Adipose tissue (tissue), 3 donors: Measurements from ENCODE around the gene LAMA4. TPM values are rescaled to one million over a fixed set of nuclear protein-coding genes. Genes with fewer than 3 reads are reported as not detected.
"Not testable (repeated sequence)": the region's sequence is repeated elsewhere in the genome, so short reads cannot be mapped to it uniquely, and the experiment has no call there.

ENCODE experiments used
- H3K27ac ChIP-seq: one replicate; pipeline ENCODE4 v1.5.1; 2013; ENCODE audit warnings: low read depth, low read length
- WGBS, 3 donors: extraction: QIAGEN DNeasy Blood & Tissue Kit; methylation state at CpG; one replicate each; pipeline ENCODE4 v1.1.7; 2013; 5-methylcytosine and 5-hydroxymethylcytosine counted together
- polyA plus RNA-seq, 3 donors: library from polyadenylated mRNA; stranded (reverse); fragments of 200-250 nt; gene quantifications; one replicate each; pipeline ENCODE4 v1.2.3, GENCODE V29; 2013
- donor health status: healthy with polysubstance abuse.
- donor health status: Bipolar disorder and iron deficiency.
- donor health status: healthy.

Gene LAMA4
- polyA plus RNA-seq, 3 donors: 10.0 to 157 (median 70.6) TPM

- not testable (repeated sequence) for H3K27ac ChIP-seq
- 87 to 96% (median 95%) methylated on average over 2 of the region's 2 CpGs for WGBS, 3 donors
Measured at GRCh38 chr6:112200185-112200914, 54.0 kb downstream of the LAMA4 start.

GRCh38 chr6:112199001-112199403, 55.4 kb downstream of the LAMA4 start:
- WGBS, 3 donors: 80 to 92% (median 89%) methylated on average over 3 of the region's 3 CpGs
- no peak overlapping the region for H3K27ac ChIP-seq

GRCh38 chr6:112198582-112198981, 55.8 kb downstream of the LAMA4 start:
- 59 to 79% (median 75%) methylated on average over 4 of the region's 4 CpGs for WGBS, 3 donors
- H3K27ac ChIP-seq: no peak overlapping the region

- no peak overlapping the region for H3K27ac ChIP-seq
- WGBS, 3 donors: 91% methylated on average over 2 of the region's 2 CpGs
Measured at GRCh38 chr6:112197636-112198035, 56.7 kb downstream of the LAMA4 start.

- 41 to 62% (median 58%) methylated on average over 1 of the region's 1 CpG for WGBS, 3 donors
- no peak overlapping the region for H3K27ac ChIP-seq
Measured at GRCh38 chr6:112196306-112196705, 58.1 kb downstream of the LAMA4 start.

GRCh38 chr6:112195166-112195565, 59.2 kb downstream of the LAMA4 start:
- WGBS, 3 donors: 78 to 88% (median 80%) methylated on average over 3 of the region's 3 CpGs
- no peak overlapping the region for H3K27ac ChIP-seq

GRCh38 chr6:112194511-112194910, 59.9 kb downstream of the LAMA4 start:
- 95 to 100% (median 98%) methylated on average over 1 of the region's 1 CpG for WGBS, 3 donors
- H3K27ac ChIP-seq: no peak overlapping the region

- WGBS, 3 donors: 48 to 83% (median 78%) methylated on average over 1 of the region's 1 CpG
- no peak overlapping the region for H3K27ac ChIP-seq
Measured at GRCh38 chr6:112193535-112194051, 60.8 kb downstream of the LAMA4 start.

- H3K27ac ChIP-seq: no peak overlapping the region
Measured at GRCh38 chr6:112193117-112193516, 61.2 kb downstream of the LAMA4 start.

GRCh38 chr6:112191509-112192020, 62.8 kb downstream of the LAMA4 start:
- 79 to 87% (median 86%) methylated on average over 7 of the region's 7 CpGs for WGBS, 3 donors
- H3K27ac ChIP-seq: no peak overlapping the region

GRCh38 chr6:112190164-112190563, 64.2 kb downstream of the LAMA4 start:
- WGBS, 3 donors: 90 to 92% (median 91%) methylated on average over 1 of the region's 1 CpG
- no peak overlapping the region for H3K27ac ChIP-seq

GRCh38 chr6:112189494-112189893, 64.9 kb downstream of the LAMA4 start:
- WGBS, 3 donors: 44 to 54% (median 50%) methylated on average over 5 of the region's 5 CpGs
- H3K27ac ChIP-seq: no peak overlapping the region

GRCh38 chr6:112188906-112189305, 65.5 kb downstream of the LAMA4 start:
- H3K27ac ChIP-seq: no peak overlapping the region
- WGBS, 3 donors: 61 to 69% (median 67%) methylated on average over 3 of the region's 3 CpGs

- WGBS, 3 donors: 48 to 59% (median 49%) methylated on average over 6 of the region's 6 CpGs
- no peak overlapping the region for H3K27ac ChIP-seq
Measured at GRCh38 chr6:112187736-112188135, 66.6 kb downstream of the LAMA4 start.

- 73 to 85% (median 84%) methylated on average over 9 of the region's 9 CpGs for WGBS, 3 donors
- H3K27ac ChIP-seq: no peak overlapping the region
Measured at GRCh38 chr6:112184951-112185350, 69.4 kb downstream of the LAMA4 start.

GRCh38 chr6:112183271-112183671, 71.1 kb downstream of the LAMA4 start:
- no peak overlapping the region for H3K27ac ChIP-seq
- WGBS, 3 donors: 45 to 73% (median 51%) methylated on average over 3 of the region's 3 CpGs

GRCh38 chr6:112181130-112181529, 73.2 kb downstream of the LAMA4 start:
- no peak overlapping the region for H3K27ac ChIP-seq
- 72 to 76% (median 75%) methylated on average over 5 of the region's 5 CpGs for WGBS, 3 donors

- 56 to 57% (median 56%) methylated on average over 6 of the region's 6 CpGs for WGBS, 3 donors
- no peak overlapping the region for H3K27ac ChIP-seq
Measured at GRCh38 chr6:112180095-112180820, 74.1 kb downstream of the LAMA4 start.

GRCh38 chr6:112179631-112180030, 74.7 kb downstream of the LAMA4 start:
- 78 to 82% (median 81%) methylated on average over 3 of the region's 3 CpGs for WGBS, 3 donors
- no peak overlapping the region for H3K27ac ChIP-seq
